Measurements from ENCODE around the gene YTHDC2.

Gene YTHDC2

DNA sequence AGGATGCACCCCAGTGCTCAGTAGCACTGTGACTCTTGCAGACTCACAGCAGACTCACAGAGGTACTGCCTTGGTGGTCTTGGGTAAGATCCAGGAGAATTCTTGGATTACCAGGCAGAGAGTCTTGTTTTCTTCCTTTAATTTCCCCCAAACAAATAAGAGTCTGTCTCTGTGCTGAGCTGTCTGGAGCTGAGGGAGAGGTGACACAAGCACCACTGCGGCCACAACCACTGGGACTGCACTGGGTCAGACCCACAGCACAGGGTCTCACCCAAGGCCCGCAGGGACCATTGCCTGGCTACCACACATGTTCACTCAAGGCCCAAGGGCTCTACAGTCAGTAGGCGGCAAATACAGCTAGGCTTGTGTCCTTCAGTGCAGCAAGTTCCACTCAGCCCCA is 11.4 kb upstream of the YTHDC2 start:
- H3K4me3 ChIP-seq (ENCODE audit: low read length), result no peak overlapping the region
- no peaks in the 10 kb centered on the region for H3K27me3 ChIP-seq (ENCODE audit: low read depth, low read length)
- no peaks in the 10 kb centered on the region for H4K20me1 ChIP-seq (ENCODE audit: insufficient read depth, low read length)
- no peak overlapping the region for H3K27ac ChIP-seq (ENCODE audit: low read length)
- H3K4me1 ChIP-seq (ENCODE audit: low read length), result no peaks in the 10 kb centered on the region
- H3K9me3 ChIP-seq (ENCODE audit: insufficient read depth, low read length), result no peaks in the 10 kb centered on the region
- TF ChIP-seq, protein P1, sequence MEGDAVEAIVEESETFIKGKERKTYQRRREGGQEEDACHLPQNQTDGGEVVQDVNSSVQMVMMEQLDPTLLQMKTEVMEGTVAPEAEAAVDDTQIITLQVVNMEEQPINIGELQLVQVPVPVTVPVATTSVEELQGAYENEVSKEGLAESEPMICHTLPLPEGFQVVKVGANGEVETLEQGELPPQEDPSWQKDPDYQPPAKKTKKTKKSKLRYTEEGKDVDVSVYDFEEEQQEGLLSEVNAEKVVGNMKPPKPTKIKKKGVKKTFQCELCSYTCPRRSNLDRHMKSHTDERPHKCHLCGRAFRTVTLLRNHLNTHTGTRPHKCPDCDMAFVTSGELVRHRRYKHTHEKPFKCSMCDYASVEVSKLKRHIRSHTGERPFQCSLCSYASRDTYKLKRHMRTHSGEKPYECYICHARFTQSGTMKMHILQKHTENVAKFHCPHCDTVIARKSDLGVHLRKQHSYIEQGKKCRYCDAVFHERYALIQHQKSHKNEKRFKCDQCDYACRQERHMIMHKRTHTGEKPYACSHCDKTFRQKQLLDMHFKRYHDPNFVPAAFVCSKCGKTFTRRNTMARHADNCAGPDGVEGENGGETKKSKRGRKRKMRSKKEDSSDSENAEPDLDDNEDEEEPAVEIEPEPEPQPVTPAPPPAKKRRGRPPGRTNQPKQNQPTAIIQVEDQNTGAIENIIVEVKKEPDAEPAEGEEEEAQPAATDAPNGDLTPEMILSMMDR (IDR thresholded peaks at IDR 0.05; ENCODE audit: low read depth, low read length), result no peak
- no peak for TF ChIP-seq EZH2phosphoT487 (IDR thresholded peaks at IDR 0.05; ENCODE audit: low read depth)
- H3K36me3 ChIP-seq (replicated peaks; ENCODE audit: low read depth, low read length), result no peaks in the 10 kb centered on the region
- no peak overlapping the region for H3K4me2 ChIP-seq (ENCODE audit: low read length)
- H2AFZ ChIP-seq (ENCODE audit: low read depth, low read length), result no peak overlapping the region
- H3K9ac ChIP-seq (ENCODE audit: low read length), result no peak overlapping the region
- no peaks in the 10 kb centered on the region for H3K79me2 ChIP-seq (ENCODE audit: low read length)

DNA sequence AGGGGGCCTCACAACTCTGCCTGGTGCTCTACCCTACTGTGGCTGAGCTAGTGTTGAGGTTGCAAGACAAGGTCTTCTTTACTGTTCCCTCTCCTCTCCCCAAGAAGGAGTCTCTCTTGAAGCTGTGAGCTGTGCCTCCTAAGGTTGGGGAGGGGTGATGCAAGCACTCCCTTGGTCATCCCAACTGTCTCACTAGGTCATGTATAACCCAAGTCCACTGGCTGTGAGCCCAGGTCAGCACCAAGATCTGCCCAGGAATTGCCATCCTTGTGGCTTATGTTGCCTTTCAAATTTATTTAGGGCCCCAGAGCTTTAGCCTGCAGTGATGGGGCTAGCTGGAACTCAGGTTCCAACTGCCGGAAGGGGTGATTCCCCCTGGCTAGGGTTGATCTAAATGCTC is 10.3 kb upstream of the YTHDC2 start:
- Histone ChIP-seq H3K4me1 (ENCODE audit: low read length) (no peaks in the 10 kb centered on the region), H3K4me3 (ENCODE audit: low read length) (no peak overlapping the region), H3K9me3 (ENCODE audit: insufficient read depth, low read length) (no peaks in the 10 kb centered on the region), H4K20me1 (ENCODE audit: insufficient read depth, low read length) (no peaks in the 10 kb centered on the region), H3K27me3 (ENCODE audit: low read depth, low read length) (no peaks in the 10 kb centered on the region; the same call in 1 of the 2 replicates), H3K79me2 (ENCODE audit: low read length) (no peaks in the 10 kb centered on the region), H3K27ac (ENCODE audit: low read length) (no peak overlapping the region), H3K4me2 (ENCODE audit: low read length) (no peak overlapping the region), H2AFZ (ENCODE audit: low read depth, low read length) (no peak overlapping the region), H3K36me3 (replicated peaks; ENCODE audit: low read depth, low read length) (no peaks in the 10 kb centered on the region), H3K9ac (ENCODE audit: low read length) (no peak overlapping the region)
- TF ChIP-seq, protein P1 (IDR thresholded peaks at IDR 0.05; ENCODE audit: low read depth, low read length), result no peak
- no peak for TF ChIP-seq EZH2phosphoT487 (IDR thresholded peaks at IDR 0.05; ENCODE audit: low read depth)

DNA sequence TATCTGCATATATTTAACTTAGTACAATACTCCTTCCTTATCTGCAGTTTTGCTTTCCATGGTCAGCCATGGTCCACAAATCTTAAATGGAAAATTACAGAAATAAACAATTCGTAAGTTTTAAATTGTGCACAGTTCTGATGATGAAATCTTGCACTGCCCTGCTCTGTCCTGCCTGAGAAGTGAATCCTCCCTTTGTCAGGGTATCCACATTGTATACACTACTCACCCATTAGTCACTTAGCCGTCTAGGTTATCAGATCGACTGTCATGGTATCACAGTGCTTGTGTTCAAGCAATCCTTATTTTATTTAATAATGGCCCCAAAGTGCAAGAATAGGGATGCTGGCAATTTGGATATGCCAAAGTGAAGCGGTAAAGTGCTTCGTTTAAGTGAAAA is 8.3 kb upstream of the YTHDC2 start:
- no peak overlapping the region for H3K9ac ChIP-seq (ENCODE audit: low read length)
- no peak overlapping the region for H3K4me2 ChIP-seq (ENCODE audit: low read length)
- no peaks in the 10 kb centered on the region; the same call in 1 of the 2 replicates for H3K27me3 ChIP-seq (ENCODE audit: low read depth, low read length)
- H3K27ac ChIP-seq (ENCODE audit: low read length), result no peak overlapping the region
- no peaks in the 10 kb centered on the region for H4K20me1 ChIP-seq (ENCODE audit: insufficient read depth, low read length)
- H3K36me3 ChIP-seq (replicated peaks; ENCODE audit: low read depth, low read length), result no peaks in the 10 kb centered on the region
- TF ChIP-seq, protein P1 (IDR thresholded peaks at IDR 0.05; ENCODE audit: low read depth, low read length), result no peak
- TF ChIP-seq EZH2phosphoT487 (IDR thresholded peaks at IDR 0.05; ENCODE audit: low read depth), result no peak
- H3K4me1 ChIP-seq (ENCODE audit: low read length), result no peaks in the 10 kb centered on the region
- H3K9me3 ChIP-seq (ENCODE audit: insufficient read depth, low read length), result no peaks in the 10 kb centered on the region
- H3K4me3 ChIP-seq (ENCODE audit: low read length), result no peak overlapping the region
- H2AFZ ChIP-seq (ENCODE audit: low read depth, low read length), result no peak overlapping the region
- no peaks in the 10 kb centered on the region for H3K79me2 ChIP-seq (ENCODE audit: low read length)

DNA sequence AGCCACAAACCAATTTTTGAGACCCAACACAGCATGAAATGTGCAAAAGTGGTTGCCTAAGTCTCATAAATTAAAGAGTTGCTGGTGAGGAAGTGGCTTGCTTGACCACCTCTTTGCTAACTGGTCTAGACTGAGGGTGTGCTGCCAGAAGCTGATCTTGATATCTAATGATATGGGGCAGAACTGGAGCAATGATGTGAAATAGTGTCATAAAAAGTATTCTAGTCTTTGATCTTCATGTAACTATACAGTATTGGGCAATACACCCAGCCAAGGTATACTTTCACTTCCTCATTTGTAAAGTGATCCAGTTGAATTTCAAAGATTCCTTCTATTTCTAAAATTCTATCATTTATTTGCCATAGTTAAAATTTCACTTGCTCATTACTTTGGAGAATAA is 5.9 kb upstream of the YTHDC2 start:
- H4K20me1 ChIP-seq (ENCODE audit: insufficient read depth, low read length), result no peaks in the 10 kb centered on the region
- H3K27me3 ChIP-seq (ENCODE audit: low read depth, low read length), result no peaks in the 10 kb centered on the region; the same call in 1 of the 2 replicates
- no peak overlapping the region for H3K4me3 ChIP-seq (ENCODE audit: low read length)
- no peaks in the 10 kb centered on the region for H3K4me1 ChIP-seq (ENCODE audit: low read length)
- no peak for TF ChIP-seq EZH2phosphoT487 (IDR thresholded peaks at IDR 0.05; ENCODE audit: low read depth)
- TF ChIP-seq, protein P1 (IDR thresholded peaks at IDR 0.05; ENCODE audit: low read depth, low read length), result no peak
- no peak overlapping the region for H2AFZ ChIP-seq (ENCODE audit: low read depth, low read length)
- H3K79me2 ChIP-seq (ENCODE audit: low read length), result no peaks in the 10 kb centered on the region
- H3K36me3 ChIP-seq (replicated peaks; ENCODE audit: low read depth, low read length), result no peaks in the 10 kb centered on the region
- H3K9me3 ChIP-seq (ENCODE audit: insufficient read depth, low read length), result no peaks in the 10 kb centered on the region
- H3K27ac ChIP-seq (ENCODE audit: low read length), result no peak overlapping the region
- H3K9ac ChIP-seq (ENCODE audit: low read length), result no peak overlapping the region
- H3K4me2 ChIP-seq (ENCODE audit: low read length), result no peak overlapping the region
